ENCODE measurements around the gene ALKBH6.

Gene ALKBH6

GRCh38 chr19:36030264-36031148 is 16.5 kb upstream of the ALKBH6 start:
- DNase-seq (ENCODE audit: low read depth) = no peak

GRCh38 chr19:36028313-36029041 is 14.5 kb upstream of the ALKBH6 start:
- no peak for DNase-seq (ENCODE audit: low read depth)

GRCh38 chr19:36027696-36028095 is 13.7 kb upstream of the ALKBH6 start:
- DNase-seq (ENCODE audit: low read depth) = no peak

GRCh38 chr19:36026091-36026876 is 12.3 kb upstream of the ALKBH6 start:
- no peak for DNase-seq (ENCODE audit: low read depth)

GRCh38 chr19:36025541-36025940 is 11.5 kb upstream of the ALKBH6 start:
- no peak for DNase-seq (ENCODE audit: low read depth)

GRCh38 chr19:36023432-36023831 is 9.4 kb upstream of the ALKBH6 start:
- DNase-seq (ENCODE audit: low read depth) = no peak

- no peak for DNase-seq (ENCODE audit: low read depth)
Observed at GRCh38 chr19:36019061-36019670, 5.2 kb upstream of the ALKBH6 start.

- no peak for DNase-seq (ENCODE audit: low read depth)
Observed at GRCh38 chr19:36013280-36014011, 567 bp downstream of the ALKBH6 start.

GRCh38 chr19:36010402-36010801 is 3.6 kb downstream of the ALKBH6 start:
- DNase-seq (ENCODE audit: low read depth) = no peak

GRCh38 chr19:36009633-36010379 is 4.2 kb downstream of the ALKBH6 start:
- DNase-seq (ENCODE audit: low read depth) = no peak

- DNase-seq (ENCODE audit: low read depth) = no peak
Observed at GRCh38 chr19:36009220-36009619, 4.8 kb downstream of the ALKBH6 start.

GRCh38 chr19:36008336-36008978 is 5.6 kb downstream of the ALKBH6 start, which contains the start of gene SYNE4:
TSS of gene SYNE4 (minus strand) at chr19:36008813. CDS start at chr19:36008681, 132 bp downstream.
- DNase-seq (ENCODE audit: low read depth) = no peak

GRCh38 chr19:36006955-36007354 is 7.1 kb downstream of the ALKBH6 start:
- no peak for DNase-seq (ENCODE audit: low read depth)

GRCh38 chr19:36003284-36003683 is 10.7 kb downstream of the ALKBH6 start:
- DNase-seq (ENCODE audit: low read depth) = no peak

GRCh38 chr19:36001605-36002004 is 12.4 kb downstream of the ALKBH6 start:
- DNase-seq (ENCODE audit: low read depth) = no peak

- no peak for DNase-seq (ENCODE audit: low read depth)
Observed at GRCh38 chr19:35996777-35997176, 17.2 kb downstream of the ALKBH6 start.

- DNase-seq (ENCODE audit: low read depth) = peak; percentile 78
Observed at GRCh38 chr19:35995048-35995993, 18.7 kb downstream of the ALKBH6 start, which contains the start of gene SDHAF1. TSS of gene SDHAF1 (plus strand) at chr19:35995188. CDS start at chr19:35995275, 87 bp downstream.

- DNase-seq (ENCODE audit: low read depth) = no peak
Observed at GRCh38 chr19:35993923-35994598, 20.0 kb downstream of the ALKBH6 start.
